K562 (cell line): ENCODE measurements around the gene DAP. TPM values are rescaled to one million over a fixed set of nuclear protein-coding genes. Genes with fewer than 3 reads are reported as not detected.

Source experiments
- GABPB1 ChIP-seq: sonication (generic); formaldehyde crosslinking; IDR thresholded peaks from 2 replicates; pipeline ENCODE4 v1.8.0; 2022; ENCODE audit warnings: mild to moderate bottlenecking, missing genetic modification reagents
- MNT ChIP-seq, 2 experiments: fragments of 450-650 bp; conservative IDR thresholded peaks; 2 replicates each; pipeline ENCODE4 v1.6.1; 2017; ENCODE audit warnings: mild to moderate bottlenecking in 2 of 2, moderate library complexity in 2 of 2
- PTRF ChIP-seq: fragments of 450-650 bp; IDR thresholded peaks from 2 replicates; pipeline ENCODE4 v1.6.1; 2016; ENCODE audit warnings: mild to moderate bottlenecking, missing genetic modification characterization, missing compliant biosample characterization
- RB1 ChIP-seq: fragments of 450-650 bp; IDR thresholded peaks from 2 replicates; pipeline ENCODE4 v1.6.1; 2017; ENCODE audit warnings: low read depth, mild to moderate bottlenecking
- STAG1 ChIP-seq: sonication (generic); formaldehyde crosslinking; IDR thresholded peaks from 2 replicates; pipeline ENCODE4 v1.5.0; 2020; ENCODE audit warnings: missing genetic modification reagents, borderline replicate concordance
- STAT5A ChIP-seq: IDR thresholded peaks from 2 replicates; pipeline ENCODE4 v1.6.1; 2012; ENCODE audit warnings: low read length, inconsistent platforms, borderline replicate concordance
- TEAD4 ChIP-seq, 2 experiments: sonication (generic) in 1 of 2; formaldehyde crosslinking in 1 of 2; IDR thresholded peaks; 2 replicates each; pipeline versions ENCODE4 v1.6.1 to v1.8.0; 2012 to 2022; ENCODE audit warnings: borderline replicate concordance in 1 of 2, inconsistent platforms in 1 of 2, low read length in 1 of 2, mild to moderate bottlenecking in 1 of 2, missing genetic modification reagents in 1 of 2
- TSHZ1 ChIP-seq: fragments of 250-450 bp; sonication (Bioruptor Pico); IDR thresholded peaks from 2 replicates; pipeline ENCODE4 v1.4.0; 2020; ENCODE audit warnings: mild to moderate bottlenecking, moderate library complexity
- ZEB2 ChIP-seq: fragments of 450-650 bp; IDR thresholded peaks from 2 replicates; pipeline ENCODE4 v1.6.1; 2016
- ZNF134 ChIP-seq: fragments of 250-450 bp; sonication (Bioruptor Pico); conservative IDR thresholded peaks from 2 replicates; pipeline ENCODE4 v1.4.0; 2020
- ZNF445 ChIP-seq: fragments of 250-450 bp; sonication (Bioruptor Pico); IDR thresholded peaks from 2 replicates; pipeline ENCODE4 v1.4.0; 2020; ENCODE audit warnings: low read depth, mild to moderate bottlenecking, moderate library complexity
- ZNF644 ChIP-seq: fragments of 200-800 bp; sonication (Bioruptor generic); IDR thresholded peaks from 2 replicates; pipeline ENCODE4 v1.6.1; 2016; ENCODE audit warnings: low read depth, missing genetic modification characterization, missing compliant biosample characterization
- polyA plus RNA-seq, 8 experiments: library from polyadenylated mRNA; depleted of rRNA in 4 of 8; stranded (reverse) in 5 of 8; unstranded in 3 of 8; fragments of >200 nt; fragmentation: Nextera tagmentation in 2 of 8; fragmentation: Illumina TruSeq in 1 of 8; extraction: Ambion mirVana in 2 of 8; extraction: Trizol in 1 of 8; gene quantifications; 2 replicates each; pipeline versions ENCODE4 v1.2.1 to v1.2.3, GENCODE V29; 2011 to 2014; ENCODE audit warnings: inconsistent platforms in 1 of 8, missing spikeins in 1 of 8
- total RNA-seq, 7 experiments: library from RNA; depleted of rRNA in 6 of 7; stranded (reverse); fragments of >200 nt in 6 of 7; fragmentation: Illumina TruSeq in 2 of 7; extraction: Trizol in 2 of 7; gene quantifications; 2 replicates each; pipeline versions ENCODE4 v1.2.1 to v1.2.3, GENCODE V29; 2011 to 2021; ENCODE audit warnings: low replicate concordance in 1 of 7
- TF ChIP-seq, protein P1 (sequence below): sonication (generic); formaldehyde crosslinking; IDR thresholded peaks from 2 replicates; pipeline ENCODE4 v1.8.1; 2023; ENCODE audit warnings: mild to moderate bottlenecking, missing genetic modification reagents
- TF ChIP-seq, protein P2 (sequence below): fragments of 450-650 bp; IDR thresholded peaks from 2 replicates; pipeline ENCODE4 v1.6.1; 2016
- TF ChIP-seq, protein P3 (sequence below): fragments of 250-450 bp; sonication (Bioruptor Pico); IDR thresholded peaks from 2 replicates; pipeline ENCODE4 v1.4.0; 2020; ENCODE audit warnings: borderline replicate concordance

Gene DAP
- total and polyA plus RNA-seq, 9 of the 15 experiments (the other 6 are each of a cell fraction or from before 2014, with no cell fraction given), result 14.1 to 151 (median 34.5) TPM

- TF ChIP-seq, protein P1, sequence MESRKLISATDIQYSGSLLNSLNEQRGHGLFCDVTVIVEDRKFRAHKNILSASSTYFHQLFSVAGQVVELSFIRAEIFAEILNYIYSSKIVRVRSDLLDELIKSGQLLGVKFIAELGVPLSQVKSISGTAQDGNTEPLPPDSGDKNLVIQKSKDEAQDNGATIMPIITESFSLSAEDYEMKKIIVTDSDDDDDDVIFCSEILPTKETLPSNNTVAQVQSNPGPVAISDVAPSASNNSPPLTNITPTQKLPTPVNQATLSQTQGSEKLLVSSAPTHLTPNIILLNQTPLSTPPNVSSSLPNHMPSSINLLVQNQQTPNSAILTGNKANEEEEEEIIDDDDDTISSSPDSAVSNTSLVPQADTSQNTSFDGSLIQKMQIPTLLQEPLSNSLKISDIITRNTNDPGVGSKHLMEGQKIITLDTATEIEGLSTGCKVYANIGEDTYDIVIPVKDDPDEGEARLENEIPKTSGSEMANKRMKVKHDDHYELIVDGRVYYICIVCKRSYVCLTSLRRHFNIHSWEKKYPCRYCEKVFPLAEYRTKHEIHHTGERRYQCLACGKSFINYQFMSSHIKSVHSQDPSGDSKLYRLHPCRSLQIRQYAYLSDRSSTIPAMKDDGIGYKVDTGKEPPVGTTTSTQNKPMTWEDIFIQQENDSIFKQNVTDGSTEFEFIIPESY, result no peak
- no peak for TF ChIP-seq STAG1
- no peak for TF ChIP-seq STAT5A
- TF ChIP-seq MNT (conservative IDR thresholded peaks at IDR 0.05), result peak in 1 of 2 experiments; percentile 42; a peak in 2 of 4 replicates
- TF ChIP-seq GABPB1 (CRISPR knock-in tag), result peak; percentile 29; the same call in 1 of the 2 replicates
- TF ChIP-seq, protein P2, sequence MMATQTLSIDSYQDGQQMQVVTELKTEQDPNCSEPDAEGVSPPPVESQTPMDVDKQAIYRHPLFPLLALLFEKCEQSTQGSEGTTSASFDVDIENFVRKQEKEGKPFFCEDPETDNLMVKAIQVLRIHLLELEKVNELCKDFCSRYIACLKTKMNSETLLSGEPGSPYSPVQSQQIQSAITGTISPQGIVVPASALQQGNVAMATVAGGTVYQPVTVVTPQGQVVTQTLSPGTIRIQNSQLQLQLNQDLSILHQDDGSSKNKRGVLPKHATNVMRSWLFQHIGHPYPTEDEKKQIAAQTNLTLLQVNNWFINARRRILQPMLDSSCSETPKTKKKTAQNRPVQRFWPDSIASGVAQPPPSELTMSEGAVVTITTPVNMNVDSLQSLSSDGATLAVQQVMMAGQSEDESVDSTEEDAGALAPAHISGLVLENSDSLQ, result peak; percentile 33
- 0 out of 2 replicates have a peak, but pooled peaks have one; percentile 17 for TF ChIP-seq TEAD4 (IDR thresholded peaks at IDR 0.05; ENCODE audit: low read length)
- TF ChIP-seq TEAD4 (CRISPR knock-in tag; IDR thresholded peaks at IDR 0.05; ENCODE audit: borderline replicate concordance), result no peak
- TF ChIP-seq TSHZ1, result no peak
- TF ChIP-seq ZNF445 (CRISPR knock-in tag), result 0 out of 2 replicates have a peak, but pooled peaks have one; percentile 23
- TF ChIP-seq ZEB2, result peak; percentile 43; the same call in 1 of the 2 replicates
- 0 out of 2 replicates have a peak, but pooled peaks have one; percentile 7 for TF ChIP-seq PTRF (tag)
- TF ChIP-seq RB1, result 0 out of 2 replicates have a peak, but pooled peaks have one; percentile 32
- TF ChIP-seq, protein P3, sequence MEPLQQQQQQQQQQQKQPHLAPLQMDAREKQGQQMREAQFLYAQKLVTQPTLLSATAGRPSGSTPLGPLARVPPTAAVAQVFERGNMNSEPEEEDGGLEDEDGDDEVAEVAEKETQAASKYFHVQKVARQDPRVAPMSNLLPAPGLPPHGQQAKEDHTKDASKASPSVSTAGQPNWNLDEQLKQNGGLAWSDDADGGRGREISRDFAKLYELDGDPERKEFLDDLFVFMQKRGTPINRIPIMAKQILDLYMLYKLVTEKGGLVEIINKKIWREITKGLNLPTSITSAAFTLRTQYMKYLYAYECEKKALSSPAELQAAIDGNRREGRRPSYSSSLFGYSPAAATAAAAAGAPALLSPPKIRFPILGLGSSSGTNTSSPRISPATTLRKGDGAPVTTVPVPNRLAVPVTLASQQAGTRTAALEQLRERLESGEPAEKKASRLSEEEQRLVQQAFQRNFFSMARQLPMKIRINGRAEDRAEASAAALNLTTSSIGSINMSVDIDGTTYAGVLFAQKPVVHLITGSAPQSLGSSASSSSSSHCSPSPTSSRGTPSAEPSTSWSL (CRISPR knock-in tag), result no peak
- peak; percentile 34; the same call in 1 of the 2 replicates for TF ChIP-seq ZNF134
- TF ChIP-seq ZNF644 (tag), result peak; percentile 44; the same call in 1 of the 2 replicates
These were observed 1.1 kb upstream of the DAP start (continued) for GRCh38 chr5:10761933-10762775.
